GM12892 (cell line): ENCODE results near the gene MRPL50.

Experiments
- DNase-seq: peaks from one replicate; pipeline ENCODE4 v3.0.0; 2011; ENCODE audit not compliant: insufficient read length
- FAIRE-seq: peaks from 2 replicates; lab custom pipeline; 2011; peaks lifted over from hg19 to GRCh38; lab: Jason Lieb, UNC
- POLR2A ChIP-seq: IDR thresholded peaks from 2 replicates; pipeline ENCODE4 v1.6.1; 2011; ENCODE audit warnings: low read depth, low read length, control low read depth
- POLR2AphosphoS5 ChIP-seq: IDR thresholded peaks from 2 replicates; pipeline ENCODE4 v1.6.1; 2011; ENCODE audit warnings: low read depth, low read length, control low read depth
- TAF1 ChIP-seq: IDR thresholded peaks from 2 replicates; pipeline ENCODE4 v1.6.1; 2011; ENCODE audit warnings: low read depth, mild to moderate bottlenecking, control low read depth, low read length, borderline replicate concordance

Gene MRPL50

GRCh38 chr9:101415578-101415977, 17.2 kb upstream of the MRPL50 start:
- DNase-seq (no peak), FAIRE-seq (no peak)
- TF ChIP-seq POLR2A (no peak), POLR2AphosphoS5 (no peak), TAF1 (no peak)

- FAIRE-seq (no peak), DNase-seq (no peak)
- TF ChIP-seq TAF1, result no peak
- TF ChIP-seq POLR2AphosphoS5, result no peak
- no peak for TF ChIP-seq POLR2A
Measured at GRCh38 chr9:101414839-101415238, 16.4 kb upstream of the MRPL50 start.

- FAIRE-seq (no peak), DNase-seq (no peak)
- TF ChIP-seq POLR2AphosphoS5, result no peak
- TF ChIP-seq TAF1, result no peak
- TF ChIP-seq POLR2A, result 0 out of 2 replicates have a peak, but pooled peaks have one; percentile 33
Measured at GRCh38 chr9:101409079-101409477, 10.7 kb upstream of the MRPL50 start.

GRCh38 chr9:101408374-101409078, 10.1 kb upstream of the MRPL50 start:
- no peak for TF ChIP-seq TAF1
- TF ChIP-seq POLR2A, result no peak
- TF ChIP-seq POLR2AphosphoS5, result no peak
- no peak for FAIRE-seq
- DNase-seq, result no peak

- FAIRE-seq, result no peak
- TF ChIP-seq TAF1 (no peak), POLR2A (no peak), POLR2AphosphoS5 (no peak)
- no peak for DNase-seq
Measured at GRCh38 chr9:101403516-101404285, 5.3 kb upstream of the MRPL50 start.

GRCh38 chr9:101400120-101400519, 1.7 kb upstream of the MRPL50 start:
- TF ChIP-seq TAF1, result no peak
- no peak for TF ChIP-seq POLR2AphosphoS5
- TF ChIP-seq POLR2A, result no peak
- no peak for DNase-seq
- FAIRE-seq, result no peak

GRCh38 chr9:101399643-101399970, 1.2 kb upstream of the MRPL50 start:
- no peak for TF ChIP-seq POLR2AphosphoS5
- no peak for TF ChIP-seq TAF1
- no peak for TF ChIP-seq POLR2A
- FAIRE-seq, result no peak
- DNase-seq, result no peak

- FAIRE-seq, result no peak
- TF ChIP-seq POLR2A (no peak), TAF1 (no peak), POLR2AphosphoS5 (no peak)
Measured at GRCh38 chr9:101398930-101399642, 668 bp upstream of the MRPL50 start.

GRCh38 chr9:101397746-101398067, 711 bp downstream of the MRPL50 start:
- no peak for FAIRE-seq
- DNase-seq, result no peak
- TF ChIP-seq POLR2A, result no peak
- no peak for TF ChIP-seq TAF1
- no peak for TF ChIP-seq POLR2AphosphoS5

More at GRCh38 chr9:101398930-101399642, 668 bp upstream of the MRPL50 start:
- DNase-seq, result no peak

GRCh38 chr9:101394687-101395086, 3.7 kb downstream of the MRPL50 start:
- TF ChIP-seq POLR2A, result no peak
- DNase-seq (no peak), FAIRE-seq (no peak)

GRCh38 chr9:101393135-101393534, 5.3 kb downstream of the MRPL50 start:
- DNase-seq (no peak), FAIRE-seq (no peak)
- no peak for TF ChIP-seq POLR2AphosphoS5
- no peak for TF ChIP-seq POLR2A
- TF ChIP-seq TAF1, result no peak
